BLaER1 (cell line): Measurements from ENCODE around the gene AKAP8.

Source experiments
- H3K27ac ChIP-seq: shearing (Covaris generic); formaldehyde crosslinking; 2 replicates; pipeline ENCODE4 v1.8.1; 2022
- H3K27me3 ChIP-seq: shearing (Covaris generic); formaldehyde crosslinking; 2 replicates; pipeline ENCODE4 v1.8.1; 2022
- H3K36me3 ChIP-seq: shearing (Covaris generic); formaldehyde crosslinking; 2 replicates; pipeline ENCODE4 v1.8.1; 2022
- H3K4me1 ChIP-seq: shearing (Covaris generic); formaldehyde crosslinking; 2 replicates; pipeline ENCODE4 v1.8.1; 2022
- H3K4me2 ChIP-seq: shearing (Covaris generic); formaldehyde crosslinking; 2 replicates; pipeline ENCODE4 v1.8.1; 2022
- H3K4me3 ChIP-seq: shearing (Covaris generic); formaldehyde crosslinking; 2 replicates; pipeline ENCODE4 v1.8.1; 2022
- H3K9ac ChIP-seq: shearing (Covaris generic); formaldehyde crosslinking; 2 replicates; pipeline ENCODE4 v1.8.1; 2022
- H3K9me3 ChIP-seq: shearing (Covaris generic); formaldehyde crosslinking; 2 replicates; pipeline ENCODE4 v1.8.1; 2022
- H4K20me1 ChIP-seq: shearing (Covaris generic); formaldehyde crosslinking; 2 replicates; pipeline ENCODE4 v1.8.1; 2022
- Cebpa-rat ChIP-seq: shearing (Covaris generic); IDR thresholded peaks from 2 replicates; pipeline ENCODE4 v1.8.1; 2022

The AKAP8 gene

GRCh38 chr19:15321739-15322138 is 57.8 kb downstream of the AKAP8 start:
- Histone ChIP-seq H3K9me3 (no peaks in the 10 kb centered on the region), H3K27ac (no peak overlapping the region), H3K4me3 (no peak overlapping the region), H4K20me1 (peaks cover 100% of the 10 kb centered on the region), H3K27me3 (no peaks in the 10 kb centered on the region), H3K9ac (no peak overlapping the region), H3K36me3 (peaks cover 5% of the 10 kb centered on the region; the same call in 1 of the 2 replicates), H3K4me1 (peaks cover 78% of the 10 kb centered on the region), H3K4me2 (no peak overlapping the region)
- no peak for TF ChIP-seq Cebpa-rat

DNA sequence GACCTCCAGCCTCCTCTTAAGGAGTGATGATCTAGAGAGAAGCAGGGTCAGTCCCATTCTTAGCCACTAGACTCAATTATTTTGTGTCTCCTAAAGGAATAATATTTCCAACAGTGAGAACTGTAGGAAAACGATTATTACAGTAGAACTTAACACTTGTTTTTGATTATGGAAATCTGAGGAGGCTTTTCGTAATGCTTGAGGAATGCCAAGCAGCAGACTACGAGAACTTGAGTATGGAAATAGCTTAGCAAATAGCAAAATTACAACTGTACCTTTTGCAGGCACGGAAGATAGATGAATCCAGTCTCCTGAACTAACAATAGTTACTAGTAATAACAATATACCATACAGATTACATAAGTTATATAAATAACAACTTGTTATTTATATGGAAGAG is 59.5 kb downstream of the AKAP8 start:
- peaks cover 8% of the 10 kb centered on the region; the same call in 1 of the 2 replicates for H3K36me3 ChIP-seq
- no peak overlapping the region for H3K4me3 ChIP-seq
- peaks cover 100% of the 10 kb centered on the region for H4K20me1 ChIP-seq
- H3K4me1 ChIP-seq = peaks cover 86% of the 10 kb centered on the region
- no peaks in the 10 kb centered on the region for H3K27me3 ChIP-seq
- no peak overlapping the region for H3K27ac ChIP-seq
- no peak overlapping the region for H3K4me2 ChIP-seq
- H3K9me3 ChIP-seq = no peaks in the 10 kb centered on the region
- no peak for TF ChIP-seq Cebpa-rat
- no peak overlapping the region for H3K9ac ChIP-seq

- 0 out of 2 replicates have a peak overlapping the region, but pooled peaks have one; percentile 1 for H3K9ac ChIP-seq
- TF ChIP-seq Cebpa-rat = no peak
- H3K4me1 ChIP-seq = peaks cover 72% of the 10 kb centered on the region
- no peaks in the 10 kb centered on the region for H3K9me3 ChIP-seq
- H3K4me3 ChIP-seq = no peak overlapping the region
- H4K20me1 ChIP-seq = peaks cover 100% of the 10 kb centered on the region
- peaks cover 26% of the 10 kb centered on the region for H3K36me3 ChIP-seq
- H3K27me3 ChIP-seq = no peaks in the 10 kb centered on the region
- H3K27ac ChIP-seq = no peak overlapping the region
- peak overlapping the region; percentile 76 for H3K4me2 ChIP-seq
Measured at GRCh38 chr19:15318241-15318691, 61.3 kb downstream of the AKAP8 start.

DNA sequence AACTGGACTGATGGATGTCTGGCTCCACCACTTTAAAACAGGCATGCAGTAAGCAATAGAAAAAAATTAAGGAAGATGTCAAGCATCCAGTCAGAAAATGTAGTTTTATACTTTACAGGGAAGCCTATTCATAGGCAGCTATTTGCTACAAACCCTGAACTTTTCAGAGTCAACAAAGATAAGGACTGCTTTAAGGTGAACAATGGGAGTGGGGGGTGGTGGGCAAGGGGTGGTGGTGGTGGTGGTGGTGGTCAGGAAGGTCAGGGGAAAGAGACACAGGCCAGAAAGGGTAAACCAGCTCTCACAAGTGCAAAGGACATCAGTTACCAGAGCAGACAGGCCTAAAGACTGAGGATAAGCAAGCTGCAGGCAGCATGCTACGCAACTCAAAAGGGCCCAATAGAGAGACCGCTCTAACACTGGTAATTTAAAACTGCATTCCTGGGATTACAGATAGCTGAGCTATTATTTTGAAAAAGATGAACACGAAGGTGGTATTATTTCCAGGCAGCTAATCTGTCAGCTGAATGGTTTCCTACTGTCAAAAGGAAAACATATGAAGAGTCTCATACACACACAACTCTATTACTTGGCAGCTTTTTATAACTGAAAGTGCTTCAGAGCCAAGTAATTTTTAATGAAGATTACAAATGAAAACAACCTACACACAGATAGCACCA is 62.1 kb downstream of the AKAP8 start:
- Histone ChIP-seq H3K9ac (peak overlapping the region; percentile 37; the same call in 1 of the 2 replicates), H3K27ac (no peak overlapping the region)

GRCh38 chr19:15316498-15316897 is 63.1 kb downstream of the AKAP8 start:
- no peak for TF ChIP-seq Cebpa-rat
- Histone ChIP-seq H3K4me3 (no peak overlapping the region), H3K27ac (no peak overlapping the region; the same call in 1 of the 2 replicates), H4K20me1 (peaks cover 100% of the 10 kb centered on the region), H3K9ac (peak overlapping the region; percentile 37; the same call in 1 of the 2 replicates), H3K36me3 (peaks cover 33% of the 10 kb centered on the region), H3K4me2 (peak overlapping the region; percentile 76), H3K4me1 (peaks cover 79% of the 10 kb centered on the region), H3K9me3 (no peaks in the 10 kb centered on the region), H3K27me3 (no peaks in the 10 kb centered on the region)

More for the DNA sequence above, 62.1 kb downstream of the AKAP8 start:
- H3K4me3 ChIP-seq = no peak overlapping the region
- peaks cover 32% of the 10 kb centered on the region for H3K36me3 ChIP-seq
- peaks cover 100% of the 10 kb centered on the region for H4K20me1 ChIP-seq
- H3K4me1 ChIP-seq = peaks cover 77% of the 10 kb centered on the region
- no peaks in the 10 kb centered on the region for H3K27me3 ChIP-seq
- TF ChIP-seq Cebpa-rat = no peak
- no peaks in the 10 kb centered on the region for H3K9me3 ChIP-seq
- peak overlapping the region; percentile 76 for H3K4me2 ChIP-seq

GRCh38 chr19:15315101-15315500 is 64.5 kb downstream of the AKAP8 start:
- Histone ChIP-seq H3K36me3 (peaks cover 39% of the 10 kb centered on the region), H3K4me2 (0 out of 2 replicates have a peak overlapping the region, but pooled peaks have one; percentile 76), H3K9me3 (no peaks in the 10 kb centered on the region), H3K9ac (no peak overlapping the region), H3K27me3 (no peaks in the 10 kb centered on the region), H3K4me3 (no peak overlapping the region), H3K27ac (no peak overlapping the region), H3K4me1 (peaks cover 79% of the 10 kb centered on the region), H4K20me1 (peaks cover 100% of the 10 kb centered on the region)
- TF ChIP-seq Cebpa-rat = no peak

DNA sequence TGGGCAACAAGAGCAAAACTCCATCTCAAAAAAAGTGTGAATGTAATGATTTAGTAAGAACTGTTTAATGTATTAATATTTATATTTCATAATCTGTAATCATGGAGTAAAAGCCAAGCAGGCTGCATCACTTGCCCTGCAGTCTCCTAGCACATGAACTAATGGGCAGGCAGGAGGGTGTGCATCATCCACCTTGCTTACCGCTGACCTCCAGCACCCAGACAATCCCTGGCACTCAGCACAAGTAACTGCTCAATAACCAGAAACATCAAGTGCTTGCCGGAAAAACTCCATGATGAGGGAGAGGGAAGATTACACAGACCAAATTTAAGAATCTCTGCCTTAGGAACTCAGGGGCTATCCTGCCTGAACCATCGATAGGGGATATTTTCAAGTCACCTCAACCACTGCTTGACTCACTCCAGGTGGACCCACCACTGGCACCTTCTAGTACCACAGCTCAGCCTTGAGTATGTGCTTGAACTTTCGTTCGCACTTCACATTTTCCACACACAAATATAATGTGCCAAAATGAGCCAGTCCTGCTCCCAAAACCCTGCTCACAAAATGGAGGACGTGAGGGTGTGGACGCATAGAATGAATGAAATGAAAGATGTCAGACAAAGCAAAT is 65.8 kb downstream of the AKAP8 start:
- Histone ChIP-seq H3K9me3 (peaks cover 6% of the 10 kb centered on the region; the same call in 1 of the 2 replicates), H3K4me2 (no peak overlapping the region), H3K36me3 (peaks cover 47% of the 10 kb centered on the region), H3K9ac (no peak overlapping the region), H3K27me3 (no peaks in the 10 kb centered on the region), H3K4me1 (peaks cover 71% of the 10 kb centered on the region), H4K20me1 (peaks cover 100% of the 10 kb centered on the region), H3K4me3 (no peak overlapping the region), H3K27ac (no peak overlapping the region)
- no peak for TF ChIP-seq Cebpa-rat

- Histone ChIP-seq H3K36me3 (peaks cover 52% of the 10 kb centered on the region), H3K4me3 (no peak overlapping the region), H3K27ac (no peak overlapping the region), H3K9ac (no peak overlapping the region), H3K4me1 (peaks cover 58% of the 10 kb centered on the region), H3K9me3 (peaks cover 44% of the 10 kb centered on the region), H4K20me1 (peaks cover 100% of the 10 kb centered on the region), H3K27me3 (no peaks in the 10 kb centered on the region), H3K4me2 (no peak overlapping the region)
- TF ChIP-seq Cebpa-rat = no peak
Measured at GRCh38 chr19:15307169-15307568, 72.4 kb downstream of the AKAP8 start.

GRCh38 chr19:15305582-15306334 is 73.8 kb downstream of the AKAP8 start:
- H3K27ac ChIP-seq = no peak overlapping the region
- peaks cover 44% of the 10 kb centered on the region for H3K9me3 ChIP-seq
- no peak for TF ChIP-seq Cebpa-rat
- H3K4me2 ChIP-seq = no peak overlapping the region
- peaks cover 100% of the 10 kb centered on the region for H4K20me1 ChIP-seq
- H3K4me1 ChIP-seq = peaks cover 58% of the 10 kb centered on the region
- 0 out of 2 replicates have a peak overlapping the region, but pooled peaks have one; percentile 0 for H3K4me3 ChIP-seq
- H3K27me3 ChIP-seq = no peaks in the 10 kb centered on the region
- peaks cover 47% of the 10 kb centered on the region for H3K36me3 ChIP-seq
- no peak overlapping the region for H3K9ac ChIP-seq
